Measurements from ENCODE around the gene CCDC51.
"Not testable (repeated sequence)": the region's sequence is repeated elsewhere in the genome, so short reads cannot be mapped to it uniquely, and the experiment has no call there.

Gene CCDC51

GRCh38 chr3:48465531-48466378 lies 25.8 kb upstream of the CCDC51 start:
- peak; percentile 96 for DNase-seq

- peak; percentile 79 for DNase-seq
These were observed 25.3 kb upstream of the CCDC51 start for GRCh38 chr3:48465237-48465530.

DNA sequence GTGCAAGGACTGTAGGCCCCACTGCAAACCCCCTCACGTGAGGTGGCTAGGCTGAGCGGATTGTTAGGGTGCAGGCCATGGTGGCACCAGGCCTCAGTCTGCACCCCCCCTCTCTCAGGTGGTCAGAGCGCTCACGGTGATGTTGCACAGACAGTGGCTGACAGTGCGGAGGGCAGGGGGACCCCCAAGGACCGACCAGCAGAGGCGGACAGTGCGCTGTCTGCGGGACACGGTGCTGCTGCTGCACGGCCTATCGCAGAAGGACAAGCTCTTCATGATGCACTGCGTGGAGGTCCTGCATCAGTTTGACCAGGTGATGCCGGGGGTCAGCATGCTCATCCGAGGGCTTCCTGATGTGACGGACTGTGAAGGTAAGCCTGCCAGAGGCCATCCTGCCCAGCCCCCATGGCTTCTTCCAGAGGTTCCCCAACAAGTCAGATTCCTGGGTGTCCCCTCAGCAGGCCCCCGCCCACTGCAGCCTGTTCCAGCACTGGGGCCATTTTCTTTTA lies 24.8 kb upstream of the CCDC51 start:
- DNase-seq, result no peak

GRCh38 chr3:48463703-48464102 lies 23.8 kb upstream of the CCDC51 start:
- DNase-seq, result no peak

- not testable (repeated sequence) for DNase-seq
These were observed 21.8 kb upstream of the CCDC51 start for GRCh38 chr3:48461767-48462166.

- no peak for DNase-seq
These were observed 20.6 kb upstream of the CCDC51 start for GRCh38 chr3:48460517-48460902.

DNA sequence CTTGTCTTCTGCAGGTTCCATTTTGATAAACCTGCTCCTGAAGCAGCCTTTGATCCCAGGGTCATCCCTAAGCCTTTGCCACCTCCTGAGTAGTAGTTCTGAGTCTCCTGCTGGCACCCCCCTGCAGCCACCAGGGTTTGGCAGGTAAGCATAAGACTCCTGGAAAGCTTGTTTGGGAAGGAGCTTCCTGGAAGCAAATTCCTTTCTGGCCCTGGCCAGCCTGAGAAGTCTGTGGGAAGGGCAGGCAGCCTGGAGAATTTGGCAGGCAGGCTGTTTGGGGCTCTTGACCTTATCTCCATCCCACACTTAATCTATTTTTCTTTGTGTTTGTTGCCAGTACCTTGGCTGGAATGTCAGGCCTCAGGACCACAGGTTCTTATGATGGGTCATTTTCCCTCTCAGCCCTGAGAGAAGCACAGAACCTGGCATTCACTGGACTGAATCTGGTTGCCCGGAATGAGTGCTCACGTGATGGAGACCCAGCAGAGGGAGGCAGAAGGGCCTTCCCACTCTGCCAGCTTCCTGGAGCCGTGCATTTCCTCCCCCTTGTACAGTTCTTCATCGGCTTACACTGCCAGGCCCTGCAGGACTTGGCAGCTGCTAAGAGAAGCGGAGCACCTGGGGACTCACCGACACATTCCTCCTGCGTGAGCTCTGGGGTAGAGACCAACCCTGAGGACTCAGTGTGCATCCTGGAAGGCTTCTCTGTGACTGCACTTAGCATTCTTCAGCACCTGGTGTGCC lies 20.0 kb upstream of the CCDC51 start:
- no peak for DNase-seq

DNA sequence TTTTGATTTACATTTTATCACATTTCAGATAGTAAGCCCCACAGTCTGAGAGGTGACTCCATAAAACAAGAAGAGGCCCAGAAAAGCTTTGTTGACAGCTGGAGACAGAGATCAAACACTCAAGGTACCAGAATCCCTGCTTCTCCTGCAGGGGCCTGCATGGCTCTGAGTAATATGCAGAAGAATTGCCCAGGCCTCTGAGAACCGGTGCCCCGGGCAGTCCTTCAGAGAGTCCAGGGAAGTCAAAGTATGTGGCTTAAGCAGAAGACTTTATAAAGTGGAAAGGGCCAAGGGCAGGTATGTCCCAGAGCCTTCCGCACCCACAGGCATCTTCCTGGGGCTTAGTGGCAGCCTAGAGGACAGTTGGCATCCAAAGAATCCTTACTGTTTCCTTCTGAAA lies 19.4 kb upstream of the CCDC51 start:
- DNase-seq, result no peak

DNA sequence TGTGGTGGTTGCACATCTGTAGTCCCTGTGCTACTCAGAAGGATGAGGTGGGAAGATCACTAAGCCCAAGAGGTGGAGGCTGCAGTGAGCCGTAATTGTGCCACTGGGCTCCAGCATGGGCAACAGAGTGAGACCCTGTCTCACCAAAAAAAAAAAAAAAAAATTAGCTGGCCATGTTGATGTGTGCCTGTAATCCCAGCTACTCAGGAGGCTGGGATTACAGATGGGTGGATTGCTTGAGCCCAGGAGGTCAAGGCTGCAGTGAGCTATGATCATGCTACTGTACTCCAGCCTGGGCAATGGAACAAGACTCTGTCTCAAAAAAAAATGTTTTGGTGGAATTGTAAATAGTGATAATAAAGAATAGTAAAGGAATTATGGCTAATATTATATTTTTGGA lies 16.5 kb upstream of the CCDC51 start:
- peak; percentile 16 for DNase-seq

- peak; percentile 82 for DNase-seq
These were observed 11.4 kb upstream of the CCDC51 start for GRCh38 chr3:48451270-48451669.

- peak; percentile 86 for DNase-seq
These were observed 6.7 kb upstream of the CCDC51 start, which contains the start of gene ATRIP for GRCh38 chr3:48446425-48447193. ATRIP (plus strand) TSS chr3:48446737; CDS start chr3:48446846, 109 bp downstream.

GRCh38 chr3:48446043-48446424 lies 6.1 kb upstream of the CCDC51 start:
- no peak for DNase-seq

- peak; percentile 7 for DNase-seq
These were observed 5.5 kb upstream of the CCDC51 start for GRCh38 chr3:48445277-48445882.

DNA sequence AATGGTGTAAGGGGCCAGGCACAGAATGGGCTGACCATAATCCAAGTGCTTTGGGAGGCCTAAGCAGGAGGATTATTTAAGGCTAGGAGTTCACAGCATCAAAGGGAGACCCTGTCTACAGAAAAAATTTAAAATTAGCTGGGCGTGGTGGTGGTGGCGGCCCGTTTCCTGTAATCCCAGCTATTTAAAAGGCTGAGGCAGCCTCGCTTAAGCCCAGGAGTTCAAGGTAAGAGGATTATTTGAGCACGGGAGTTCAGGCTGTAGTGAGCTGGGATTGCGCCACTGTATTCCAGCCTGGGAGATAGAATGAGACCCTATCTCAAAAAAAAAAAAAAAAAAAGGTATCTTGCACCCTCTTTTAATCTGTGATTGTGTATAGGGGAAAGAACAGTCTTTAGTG lies 2.0 kb upstream of the CCDC51 start:
- no peak for DNase-seq

DNA sequence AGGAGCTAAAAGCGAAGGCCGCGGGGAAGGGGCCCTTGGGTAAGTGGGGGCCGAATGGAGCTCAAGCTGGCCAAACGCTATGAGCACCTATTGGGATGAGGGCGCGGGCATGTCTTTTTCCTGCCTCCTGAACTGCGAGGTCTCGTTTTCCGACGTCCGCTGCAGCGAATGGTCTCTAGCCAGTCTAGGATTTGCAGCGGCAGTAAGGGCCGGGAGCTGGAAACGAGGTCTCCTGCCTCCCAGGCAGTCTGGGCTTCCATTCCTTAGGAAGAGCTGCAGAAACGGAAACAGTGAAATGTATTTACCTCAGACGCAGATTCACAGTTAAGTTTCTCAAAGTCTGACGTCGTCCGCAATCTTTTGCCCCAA lies 655 bp upstream of the CCDC51 start:
- DNase-seq, result peak; percentile 25

DNA sequence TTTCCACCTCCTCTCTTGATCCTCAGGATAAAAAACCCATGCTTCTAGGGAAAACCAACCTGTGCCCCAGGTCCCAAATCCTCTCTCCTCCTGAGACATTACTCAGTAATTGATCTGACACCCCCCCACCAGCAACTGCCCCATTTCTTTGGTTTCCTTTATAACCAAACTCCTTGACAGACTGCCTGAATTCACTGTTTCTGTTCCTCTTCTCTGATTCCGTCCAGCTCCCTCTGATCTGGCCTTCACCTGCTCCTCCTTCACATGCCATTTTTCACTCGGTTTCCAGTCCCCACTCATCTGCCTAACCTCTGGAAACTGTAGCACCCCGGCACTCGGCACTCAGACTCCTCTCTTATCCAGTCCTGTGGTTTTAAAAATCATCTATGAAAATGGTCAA lies 2.1 kb downstream of the CCDC51 start:
- no peak for DNase-seq

- no peak for DNase-seq
These were observed 3.1 kb downstream of the CCDC51 start for GRCh38 chr3:48436855-48437254.

GRCh38 chr3:48436477-48436787 lies 3.5 kb downstream of the CCDC51 start:
- DNase-seq, result no peak

DNA sequence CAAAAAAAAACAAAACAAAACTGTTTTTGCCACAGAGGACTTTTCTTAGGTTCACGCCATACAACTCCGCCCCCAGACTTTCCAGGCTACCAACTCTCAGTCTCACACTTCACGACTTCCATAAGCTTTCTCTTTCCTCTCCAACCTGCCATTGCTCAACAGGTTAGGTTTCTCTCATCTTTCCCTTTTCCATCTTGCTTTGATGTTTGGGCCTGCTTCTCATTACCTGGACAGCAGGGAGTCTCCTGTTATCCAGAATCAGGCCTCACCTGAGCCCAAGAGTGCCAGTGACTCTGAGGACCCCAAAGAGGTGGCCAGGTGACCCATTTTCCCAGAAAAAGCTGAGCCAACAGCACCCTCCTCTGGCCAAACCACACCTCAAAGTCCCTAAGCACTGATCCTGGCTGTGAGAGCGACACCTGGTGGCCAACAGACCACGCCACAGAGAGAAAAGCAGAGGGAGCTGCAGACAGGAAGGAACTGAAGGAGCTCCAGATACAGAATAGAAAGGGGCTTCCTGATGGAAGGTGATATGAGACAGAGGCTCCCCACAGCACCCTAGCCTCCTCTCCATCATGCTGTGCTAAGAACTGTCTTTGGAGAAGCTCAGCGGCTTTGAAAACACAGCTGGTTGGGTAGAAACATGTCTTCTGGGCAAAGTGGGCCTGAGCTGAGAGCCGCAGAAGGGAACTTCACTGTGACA lies 4.0 kb downstream of the CCDC51 start:
- DNase-seq, result peak; percentile 72

DNA sequence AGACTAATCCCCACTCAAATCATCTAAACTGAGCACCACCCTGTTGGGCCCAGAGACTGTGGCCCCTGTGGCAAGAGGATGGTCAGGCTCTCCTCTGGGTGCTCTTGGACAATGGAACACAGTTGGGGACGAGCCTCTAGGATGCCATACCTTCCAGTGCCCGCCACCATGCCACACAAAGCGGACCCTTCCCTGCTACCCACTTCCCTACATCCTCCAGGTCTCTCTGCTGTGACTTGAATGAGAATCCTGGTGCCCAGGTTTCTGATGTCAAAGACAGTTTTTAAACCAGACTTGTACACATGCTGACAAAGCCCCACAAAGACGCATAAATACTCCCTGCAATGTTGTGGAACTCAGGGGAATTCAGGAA lies 4.7 kb downstream of the CCDC51 start:
- DNase-seq, result no peak

DNA sequence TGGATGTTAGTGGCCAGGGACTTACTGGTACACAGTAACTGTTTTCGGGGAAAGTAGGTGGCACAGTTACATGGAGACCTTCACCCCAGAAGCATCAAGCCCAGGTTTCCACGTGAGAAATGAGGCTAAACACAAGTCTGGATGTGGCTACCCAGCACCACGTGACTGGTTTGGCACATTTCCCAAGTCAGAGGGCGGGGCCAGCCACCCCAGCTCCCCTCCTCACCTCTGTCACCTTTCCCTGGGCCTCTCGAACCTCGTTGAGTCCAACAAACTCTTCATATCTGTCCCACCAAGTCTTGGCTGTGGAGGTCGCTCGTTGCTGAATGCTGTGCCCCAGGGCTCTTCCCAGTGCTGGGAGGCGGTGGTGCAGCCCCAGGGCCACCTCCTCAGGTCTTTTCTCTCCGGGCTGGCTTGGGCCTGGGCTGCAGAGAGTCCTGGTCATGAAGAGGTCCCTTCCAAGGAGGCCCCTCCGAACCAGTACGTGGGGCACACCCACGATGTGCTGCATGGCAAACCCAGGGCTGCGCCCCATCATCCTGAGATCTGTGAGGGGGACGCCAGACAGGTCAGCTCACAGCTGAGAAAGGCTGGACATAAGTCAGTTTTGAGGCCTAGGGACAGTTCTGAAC lies 5.2 kb downstream of the CCDC51 start:
- DNase-seq, result no peak

DNA sequence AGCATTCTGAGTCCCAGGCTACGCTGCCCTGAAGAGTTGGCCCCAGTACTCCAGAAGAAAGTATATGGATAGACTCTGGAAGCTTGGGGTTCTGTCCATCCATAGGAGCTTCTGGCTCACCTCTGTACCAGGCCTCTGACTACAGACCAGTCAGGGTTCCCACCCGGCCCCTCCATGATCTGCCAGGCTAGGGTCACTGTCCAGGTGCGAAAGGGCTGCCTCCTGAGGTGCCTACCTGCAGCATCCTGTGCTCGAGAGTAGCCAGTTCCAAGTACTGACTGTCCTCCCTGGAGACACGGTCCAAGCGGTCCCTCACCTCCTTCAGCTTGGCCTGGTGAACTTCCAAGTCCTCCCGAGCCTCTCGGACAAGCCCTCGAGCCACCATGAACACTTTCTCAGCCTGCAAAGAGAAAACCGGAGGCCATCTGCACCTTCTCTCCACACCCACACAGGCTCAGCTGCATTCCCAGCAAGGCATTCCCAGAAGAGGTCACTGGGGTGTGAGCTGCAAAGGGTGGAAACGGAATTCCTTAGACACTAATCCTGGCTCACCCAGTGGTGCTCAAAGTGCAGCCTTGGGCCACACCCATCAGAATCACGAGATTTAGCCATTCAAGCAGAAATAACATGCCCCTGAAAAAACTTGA lies 6.3 kb downstream of the CCDC51 start:
- DNase-seq, result no peak
